OCI-LY1 (cell line): ENCODE results near the gene CCL25.

Experiments used
- H2AFZ ChIP-seq: fragments of 200-600 bp; sonication (generic), shearing (Covaris generic); 2 replicates; pipeline ENCODE4 v1.6.0; 2014; ENCODE audit warnings: antibody characterized with exemption, mild to moderate bottlenecking, low read length
- H3F3A ChIP-seq: fragments of 200-600 bp; sonication (generic), shearing (Covaris generic); 2 replicates; pipeline ENCODE4 v1.6.0; 2014; ENCODE audit warnings: mild to moderate bottlenecking, antibody characterized with exemption, low read length, moderate library complexity; ENCODE audit not compliant: insufficient read depth
- H3K27ac ChIP-seq: fragments of 200-600 bp; sonication (generic); 2 replicates; pipeline ENCODE4 v1.5.1; 2014; ENCODE audit warnings: low read length, mixed run types, mild to moderate bottlenecking, low read depth; ENCODE audit not compliant: poor library complexity, severe bottlenecking
- H3K27me3 ChIP-seq: fragments of 200-600 bp; sonication (generic); 2 replicates; pipeline ENCODE4 v1.6.0; 2014; ENCODE audit warnings: antibody characterized with exemption, mild to moderate bottlenecking, low read length, moderate library complexity; ENCODE audit not compliant: insufficient read depth
- H3K36me3 ChIP-seq: fragments of 200-600 bp; sonication (generic); 2 replicates; pipeline ENCODE4 v1.6.1; 2014; ENCODE audit warnings: mild to moderate bottlenecking, antibody characterized with exemption, low read length, moderate library complexity, mixed read lengths; ENCODE audit not compliant: insufficient read depth
- H3K4me1 ChIP-seq: fragments of 200-600 bp; sonication (generic); 2 replicates; pipeline ENCODE4 v1.5.1; 2014; ENCODE audit warnings: mild to moderate bottlenecking, low read length, moderate library complexity; ENCODE audit not compliant: insufficient read depth, severe bottlenecking
- H3K4me2 ChIP-seq: fragments of 200-600 bp; sonication (generic), shearing (Covaris generic); 2 replicates; pipeline ENCODE4 v1.6.1; 2014; ENCODE audit warnings: low read length
- H3K4me3 ChIP-seq: fragments of 200-600 bp; sonication (generic); 2 replicates; pipeline ENCODE4 v1.5.1; 2014; ENCODE audit warnings: low read length, low read depth, mild to moderate bottlenecking, mixed read lengths; ENCODE audit not compliant: poor library complexity, severe bottlenecking
- H3K79me2 ChIP-seq: fragments of 200-600 bp; shearing (Covaris generic); 2 replicates; pipeline ENCODE4 v1.6.1; 2016; ENCODE audit warnings: mixed run types, low read length, mixed read lengths; ENCODE audit not compliant: insufficient read depth
- H3K9ac ChIP-seq: fragments of 200-600 bp; sonication (generic), shearing (Covaris generic); 2 replicates; pipeline ENCODE4 v1.6.1; 2014; ENCODE audit warnings: mild to moderate bottlenecking, low read length, mixed read lengths
- H3K9me2 ChIP-seq: fragments of 200-600 bp; sonication (generic), shearing (Covaris generic); 2 replicates; pipeline ENCODE4 v1.6.1; 2014; ENCODE audit warnings: low read depth, mild to moderate bottlenecking, low read length, mixed read lengths
- H3K9me3 ChIP-seq: fragments of 200-600 bp; shearing (Covaris generic); 2 replicates; pipeline ENCODE4 v1.6.1; 2014; ENCODE audit warnings: low read length, mixed read lengths
- H4K20me1 ChIP-seq: fragments of 200-600 bp; sonication (generic), shearing (Covaris generic); 2 replicates; pipeline ENCODE4 v1.6.0; 2016; ENCODE audit warnings: mild to moderate bottlenecking, low read length; ENCODE audit not compliant: insufficient read depth
- CTCF ChIP-seq: fragments of 200-600 bp; sonication (generic), shearing (Covaris generic); IDR thresholded peaks from 2 replicates; pipeline ENCODE4 v1.5.1; 2017; ENCODE audit warnings: mild to moderate bottlenecking, antibody characterized with exemption, low read length, moderate library complexity, mixed read lengths
- EZH2 ChIP-seq: fragments of 200-600 bp; sonication (generic), shearing (Covaris generic); IDR thresholded peaks from 2 replicates; pipeline ENCODE4 v1.8.0; 2017; ENCODE audit warnings: borderline replicate concordance, mixed run types, mild to moderate bottlenecking, antibody characterized with exemption, low read length, moderate library complexity, mixed read lengths

CCL25 gene

GRCh38 chr19:8110931-8111330 lies 58.4 kb downstream of the CCL25 start:
- H3K27ac ChIP-seq = no peak overlapping the region
- no peak overlapping the region for H3K9ac ChIP-seq
- H3K79me2 ChIP-seq = no peaks in the 10 kb centered on the region
- 0 out of 2 replicates have a peak, but pooled peaks cover 4% of the 10 kb centered on the region for H3K9me3 ChIP-seq
- peaks cover 10% of the 10 kb centered on the region for H3K27me3 ChIP-seq
- H3F3A ChIP-seq = no peaks in the 10 kb centered on the region
- no peak overlapping the region for H3K4me2 ChIP-seq
- H3K9me2 ChIP-seq = no peaks in the 10 kb centered on the region
- no peaks in the 10 kb centered on the region for H4K20me1 ChIP-seq
- TF ChIP-seq EZH2 (no peak), CTCF (no peak)
- H3K4me1 ChIP-seq = no peaks in the 10 kb centered on the region
- H3K4me3 ChIP-seq = no peak overlapping the region
- no peaks in the 10 kb centered on the region; the same call in 1 of the 2 replicates for H3K36me3 ChIP-seq
- no peak overlapping the region for H2AFZ ChIP-seq

- Histone ChIP-seq H3K36me3 (no peaks in the 10 kb centered on the region; the same call in 1 of the 2 replicates), H4K20me1 (no peaks in the 10 kb centered on the region), H3K9ac (no peak overlapping the region), H3F3A (no peaks in the 10 kb centered on the region), H3K9me3 (0 out of 2 replicates have a peak, but pooled peaks cover 4% of the 10 kb centered on the region), H3K27me3 (peaks cover 10% of the 10 kb centered on the region), H2AFZ (no peak overlapping the region), H3K79me2 (no peaks in the 10 kb centered on the region), H3K4me3 (no peak overlapping the region), H3K27ac (no peak overlapping the region), H3K4me1 (no peaks in the 10 kb centered on the region), H3K4me2 (no peak overlapping the region), H3K9me2 (no peaks in the 10 kb centered on the region)
- TF ChIP-seq CTCF (no peak), EZH2 (no peak)
Measured at GRCh38 chr19:8111376-8111775, 58.8 kb downstream of the CCL25 start.
